Measurements from ENCODE around the gene AKR1C4.
"Not testable (repeated sequence)": the region's sequence is repeated elsewhere in the genome, so short reads cannot be mapped to it uniquely, and the experiment has no call there.

GRCh38 chr10:5222942-5223341 is 26.3 kb downstream of the AKR1C4 start:
- not testable (repeated sequence) for TF ChIP-seq GTF2F1 (IDR thresholded peaks at IDR 0.05; ENCODE audit: borderline replicate concordance, low read depth, low read length); POLR2AphosphoS5 (IDR thresholded peaks at IDR 0.05; ENCODE audit: low read depth, low read length); SP1 (IDR thresholded peaks at IDR 0.05; ENCODE audit: low read depth, low read length)

All from H1 (cell line).